ENCODE measurements around the gene ZNF530. TPM values are rescaled to one million over a fixed set of nuclear protein-coding genes. Genes with fewer than 3 reads are reported as not detected.

ZNF530 gene
- total RNA-seq, 2 donors from 2014 or later: 2.5 to 4.4 TPM

Other genes starting within 250 kb of the ZNF530 start
- 1 to 10 TPM; 5.6 to 6.6 TPM for gene ZNF304, start 248.6 kb upstream of the ZNF530 start, total RNA-seq
- gene TRAPPC2B, start 236.3 kb upstream of the ZNF530 start, total RNA-seq: 1 to 10 TPM; 8.7 to 9.5 TPM
- 1 to 10 TPM in 1 of 2 donors, under 1 TPM in 1; 0.77 to 1.1 TPM for gene ZNF547, start 236.3 kb upstream of the ZNF530 start, total RNA-seq
- 10 to 100 TPM; 58.9 to 66.7 TPM for gene ZNF548, start 210.0 kb upstream of the ZNF530 start, total RNA-seq
- 1 to 10 TPM; 7.2 to 8.8 TPM for gene ZNF17, start 188.7 kb upstream of the ZNF530 start, total RNA-seq
- gene ZNF749, start 164.6 kb upstream of the ZNF530 start, total RNA-seq: 1 to 10 TPM; 5.9 to 9.8 TPM
- not detected for gene VN1R1, start 142.7 kb upstream of the ZNF530 start, total RNA-seq
- 1 to 10 TPM; 1.4 to 1.5 TPM for gene ZNF772, start 122.3 kb upstream of the ZNF530 start, total RNA-seq
- 1 to 10 TPM; 6.8 to 7.0 TPM for gene ZNF419, start 112.1 kb upstream of the ZNF530 start, total RNA-seq
- 1 to 10 TPM; 5.0 to 8.1 TPM for gene ZNF773, start 99.9 kb upstream of the ZNF530 start, total RNA-seq
- gene ZNF549, start 72.5 kb upstream of the ZNF530 start, total RNA-seq: 1 to 10 TPM; 7.4 to 7.9 TPM
- gene ZNF550, start 40.0 kb upstream of the ZNF530 start, total RNA-seq: 10 to 100 TPM in 1 of 2 donors, 1 to 10 TPM in 1; 8.5 to 12.2 TPM
- 1 to 10 TPM; 3.9 to 4.7 TPM for gene ZNF416, start 21.0 kb upstream of the ZNF530 start, total RNA-seq
- 1 to 10 TPM; 2.9 to 4.3 TPM for gene ZIK1, start 15.7 kb upstream of the ZNF530 start, total RNA-seq
- 10 to 100 TPM; 20.9 to 22.7 TPM for gene ZNF134, start 14.4 kb downstream of the ZNF530 start, total RNA-seq
- gene ZNF211, start 33.3 kb downstream of the ZNF530 start, total RNA-seq: 10 to 100 TPM; 27.7 to 33.7 TPM
- not detected for gene ZSCAN4, start 69.0 kb downstream of the ZNF530 start, total RNA-seq
- gene ZNF551, start 82.1 kb downstream of the ZNF530 start, total RNA-seq: 10 to 100 TPM in 1 of 2 donors, 1 to 10 TPM in 1; 9.2 to 13.9 TPM
- gene ZNF154, start 109.3 kb downstream of the ZNF530 start, total RNA-seq: 10 to 100 TPM in 1 of 2 donors, 1 to 10 TPM in 1; 1.9 to 20.0 TPM
- gene ZNF671, start 127.7 kb downstream of the ZNF530 start, total RNA-seq: 1 to 10 TPM; 7.4 to 9.2 TPM
- gene ZNF776, start 146.9 kb downstream of the ZNF530 start, total RNA-seq: 10 to 100 TPM; 12.4 to 13.6 TPM
- 10 to 100 TPM; 34.8 to 37.7 TPM for gene ZNF586, start 169.8 kb downstream of the ZNF530 start, total RNA-seq
- 10 to 100 TPM; 11.8 to 12.8 TPM for gene ZNF552, start 215.0 kb downstream of the ZNF530 start, total RNA-seq
- gene ZNF587B, start 230.4 kb downstream of the ZNF530 start, total RNA-seq: 10 to 100 TPM; 19.0 to 23.3 TPM
- 10 to 100 TPM; 44.1 to 50.4 TPM for gene ZNF587, start 250.0 kb downstream of the ZNF530 start, total RNA-seq

All from T-helper 17 cell (primary cell).